DND-41 (cell line): ENCODE results near the gene KCNB1.
"Not testable (repeated sequence)": the region's sequence is repeated elsewhere in the genome, so short reads cannot be mapped to it uniquely, and the experiment has no call there.

Experiments used
- ATAC-seq: fragments of 200-7000 bp; cut with Tn5 transposase; 3 replicates; pipeline ENCODE4 v1.9.1; 2021; ENCODE audit warnings: low read depth; ENCODE audit not compliant: insufficient read depth
- DNase-seq: peaks from one replicate; pipeline ENCODE4 v3.0.0-alpha.2; 2020
- H2AFZ ChIP-seq: 2 replicates; pipeline ENCODE4 v1.6.0; 2012; ENCODE audit warnings: low read depth, low read length
- H3K27ac ChIP-seq: 2 replicates; pipeline ENCODE4 v1.5.1; 2012; ENCODE audit warnings: low read length, inconsistent platforms
- H3K27me3 ChIP-seq: fragments of 200-600 bp; sonication (generic); 2 replicates; pipeline ENCODE4 v1.6.0; 2012; ENCODE audit warnings: low read length, mild to moderate bottlenecking, inconsistent platforms; ENCODE audit not compliant: insufficient read depth, poor library complexity
- H3K36me3 ChIP-seq: 2 replicates; pipeline ENCODE4 v1.5.1; 2012; ENCODE audit warnings: low read length, inconsistent platforms; ENCODE audit not compliant: insufficient read depth
- H3K4me1 ChIP-seq: 2 replicates; pipeline ENCODE4 v1.5.1; 2012; ENCODE audit warnings: mild to moderate bottlenecking, low read length; ENCODE audit not compliant: insufficient read depth
- H3K4me2 ChIP-seq: 2 replicates; pipeline ENCODE4 v1.6.0; 2012; ENCODE audit warnings: mild to moderate bottlenecking, moderate library complexity, low read length, inconsistent platforms; ENCODE audit not compliant: insufficient read depth
- H3K4me3 ChIP-seq, 2 experiments: fragments of 200-600 bp in 1 of 2; shearing (Covaris generic) in 1 of 2; 2 replicates each; pipeline ENCODE4 v1.5.1; 2012 to 2016; ENCODE audit warnings: inconsistent platforms in 2 of 2, low read length in 2 of 2, mild to moderate bottlenecking in 2 of 2, low read depth in 1 of 2, moderate library complexity in 1 of 2
- H3K79me2 ChIP-seq: 2 replicates; pipeline ENCODE4 v1.6.0; 2012; ENCODE audit warnings: low read length, inconsistent platforms; ENCODE audit not compliant: insufficient read depth
- H3K9ac ChIP-seq: 2 replicates; pipeline ENCODE4 v1.6.0; 2012; ENCODE audit warnings: low read depth, mild to moderate bottlenecking, inconsistent platforms, low read length, moderate library complexity
- H3K9me3 ChIP-seq: 2 replicates; pipeline ENCODE4 v1.5.1; 2012; ENCODE audit warnings: low read length, moderate library complexity, mild to moderate bottlenecking, inconsistent platforms; ENCODE audit not compliant: insufficient read depth, severe bottlenecking
- H4K20me1 ChIP-seq: 2 replicates; pipeline ENCODE4 v1.6.0; 2012; ENCODE audit warnings: low read length; ENCODE audit not compliant: insufficient read depth
- CTCF ChIP-seq: IDR thresholded peaks from 2 replicates; pipeline ENCODE4 v1.5.1; 2012; ENCODE audit warnings: borderline replicate concordance, low read length, moderate library complexity, mild to moderate bottlenecking; ENCODE audit not compliant: poor library complexity, severe bottlenecking; ENCODE audit errors: extremely low read depth
- EZH2 ChIP-seq: IDR thresholded peaks from 3 replicates; pipeline ENCODE4 v1.6.1; 2012; ENCODE audit warnings: borderline replicate concordance, low read depth, mild to moderate bottlenecking, moderate library complexity, low read length, inconsistent platforms; ENCODE audit not compliant: severe bottlenecking

The KCNB1 gene

GRCh38 chr20:49411221-49411925, 71.1 kb downstream of the KCNB1 start:
- no peak for ATAC-seq
- no peaks in the 10 kb centered on the region for H3K9me3 ChIP-seq
- H3K36me3 ChIP-seq, result no peaks in the 10 kb centered on the region
- no peaks in the 10 kb centered on the region; the same call in 1 of the 2 replicates for H4K20me1 ChIP-seq
- no peak overlapping the region for H3K4me2 ChIP-seq
- DNase-seq, result no peak
- no peaks in the 10 kb centered on the region for H3K79me2 ChIP-seq
- no peak overlapping the region for H3K27ac ChIP-seq
- no peak overlapping the region for H3K9ac ChIP-seq
- H2AFZ ChIP-seq, result no peak overlapping the region
- H3K4me1 ChIP-seq, result no peaks in the 10 kb centered on the region
- no peak overlapping the region for H3K4me3 ChIP-seq
- TF ChIP-seq CTCF (no peak), EZH2 (no peak)
- H3K27me3 ChIP-seq, result peaks cover 47% of the 10 kb centered on the region

- not testable (repeated sequence) for H3K9ac ChIP-seq, H3K4me3 ChIP-seq
- peaks cover 41% of the 10 kb centered on the region for H3K27me3 ChIP-seq
Observed at GRCh38 chr20:49409975-49410621, 72.4 kb downstream of the KCNB1 start.

DNA sequence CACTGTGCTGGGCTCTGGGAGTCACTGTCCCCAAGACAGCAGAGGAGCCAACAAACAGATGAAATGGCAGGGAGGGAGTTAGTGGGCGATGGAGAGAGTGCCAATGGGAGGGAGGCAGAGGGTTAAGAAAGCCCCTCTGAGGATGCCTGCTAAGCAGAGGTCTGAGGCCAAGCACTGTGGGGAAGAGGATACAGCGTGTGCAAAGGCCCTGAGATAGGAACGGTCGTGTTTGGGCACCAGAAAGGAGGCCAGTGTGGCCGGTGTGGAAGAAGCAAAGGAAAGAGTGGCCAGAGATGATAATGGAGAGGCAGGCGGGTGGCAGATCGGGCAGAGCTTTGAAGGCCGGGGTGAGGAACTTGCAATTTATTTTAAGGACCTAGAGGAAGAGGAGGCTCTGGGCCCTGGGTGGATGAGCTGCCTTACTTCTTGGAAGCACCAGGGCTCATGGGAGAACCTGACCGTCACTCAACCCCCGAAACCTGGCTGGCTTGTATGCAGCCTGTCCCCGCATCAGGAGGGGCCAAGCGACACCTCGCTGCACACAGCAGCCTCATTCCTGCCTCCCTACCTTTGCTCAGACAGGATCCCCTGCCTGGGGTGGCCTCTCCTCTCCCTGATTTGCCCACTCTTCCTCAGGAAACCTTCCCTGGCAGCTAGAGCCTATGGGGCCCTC, 73.0 kb downstream of the KCNB1 start:
- H3K9me3 ChIP-seq, result no peaks in the 10 kb centered on the region
- H3K4me3 ChIP-seq, result no peak overlapping the region
- no peak overlapping the region for H3K4me2 ChIP-seq
- H4K20me1 ChIP-seq, result no peaks in the 10 kb centered on the region; the same call in 1 of the 2 replicates
- DNase-seq (no peak), ATAC-seq (no peak)
- no peaks in the 10 kb centered on the region for H3K36me3 ChIP-seq
- peaks cover 41% of the 10 kb centered on the region for H3K27me3 ChIP-seq
- H2AFZ ChIP-seq, result no peak overlapping the region
- H3K27ac ChIP-seq, result no peak overlapping the region
- no peaks in the 10 kb centered on the region for H3K4me1 ChIP-seq
- TF ChIP-seq EZH2, result no peak
- no peak for TF ChIP-seq CTCF
- H3K79me2 ChIP-seq, result no peaks in the 10 kb centered on the region
- H3K9ac ChIP-seq, result no peak overlapping the region

More at GRCh38 chr20:49409975-49410621, 72.4 kb downstream of the KCNB1 start:
- not testable (repeated sequence) for H3K36me3 ChIP-seq, DNase-seq, H2AFZ ChIP-seq, H3K9me3 ChIP-seq, H3K4me2 ChIP-seq, H3K4me1 ChIP-seq, H4K20me1 ChIP-seq, H3K27ac ChIP-seq, H3K79me2 ChIP-seq, ATAC-seq
